ENCODE measurements around the gene COG5. TPM values are rescaled to one million over a fixed set of nuclear protein-coding genes. Genes with fewer than 3 reads are reported as not detected.

The COG5 gene
- total and polyA plus RNA-seq, 10 of the 15 experiments (the other 5 are each of a cell fraction or from before 2014, with no cell fraction given) = 5.5 to 27.9 (median 15.6) TPM

GRCh38 chr7:107563775-107564552, at the start of gene COG5, which contains the start of gene DUS4L (continued):
- TF ChIP-seq BACH1 (IDR thresholded peaks at IDR 0.05; ENCODE audit: borderline replicate concordance) (no peak; the same call in 1 of the 2 replicates), SUPT20H (IDR thresholded peaks at IDR 0.05; ENCODE audit: borderline replicate concordance, control insufficient read depth, low read depth, low read length) (no peak), FOS (IDR thresholded peaks at IDR 0.05; ENCODE audit: borderline replicate concordance, extremely low read depth, insufficient read length) (no peak), CTCF (IDR thresholded peaks at IDR 0.05 in 2 of 3, conservative IDR thresholded peaks at IDR 0.05 in 1 of 3; ENCODE audit: control insufficient read depth in 2 of 3, extremely low read depth in 1 of 3, insufficient read depth in 1 of 3, low read depth in 3 of 3, low read length in 3 of 3) (no peak), NRF1 (conservative IDR thresholded peaks at IDR 0.05; ENCODE audit: low read depth, low read length) (no peak), POLR2AphosphoS5 (IDR thresholded peaks at IDR 0.05; ENCODE audit: low read length) (peak; percentile 89), HSF1 (IDR thresholded peaks at IDR 0.05; ENCODE audit: low read depth, low read length) (no peak), HDAC2 (IDR thresholded peaks at IDR 0.05) (no peak), PAX8 (IDR thresholded peaks at IDR 0.05) (no peak), HCFC1 (IDR thresholded peaks at IDR 0.05; ENCODE audit: low read length) (peak; percentile 64), TBL1XR1 (IDR thresholded peaks at IDR 0.05; ENCODE audit: low read depth, low read length) (no peak), RB1 (IDR thresholded peaks at IDR 0.05; ENCODE audit: borderline replicate concordance) (peak; percentile 64; the same call in 1 of the 2 replicates), RELB (IDR thresholded peaks at IDR 0.05; ENCODE audit: low read depth) (no peak; the same call in 1 of the 2 replicates), SP1 (IDR thresholded peaks at IDR 0.05; ENCODE audit: low read depth, low read length) (peak; percentile 80), ZNF217 (IDR thresholded peaks at IDR 0.05) (no peak), BCLAF1 (IDR thresholded peaks at IDR 0.05) (peak; percentile 84), CREB1 (IDR thresholded peaks at IDR 0.05; ENCODE audit: low read depth) (peak; percentile 99), PML (IDR thresholded peaks at IDR 0.05; ENCODE audit: low read length) (peak; percentile 73), ZNF274 (IDR thresholded peaks at IDR 0.05; ENCODE audit: insufficient read depth, insufficient read length) (no peak), ATF7 (IDR thresholded peaks at IDR 0.05; ENCODE audit: low read depth) (peak; percentile 92), PBX3 (IDR thresholded peaks at IDR 0.05; ENCODE audit: insufficient replicate concordance, low read depth, low read length) (no peak)
